ENCODE measurements around the gene DHRS2.

Gene DHRS2

GRCh38 chr14:23620177-23620702 lies 15.9 kb upstream of the DHRS2 start:
- DNase-seq (ENCODE audit: low read depth) = no peak
- TF ChIP-seq CTCF (IDR thresholded peaks at IDR 0.05; ENCODE audit: insufficient read depth, low read depth, low read length, missing control alignments) = no peak

GRCh38 chr14:23621204-23621931 lies 14.8 kb upstream of the DHRS2 start:
- TF ChIP-seq CTCF (IDR thresholded peaks at IDR 0.05; ENCODE audit: insufficient read depth, low read depth, low read length, missing control alignments) = no peak
- no peak overlapping the region for H3K4me3 ChIP-seq (ENCODE audit: low read depth, low read length)
- DNase-seq (ENCODE audit: low read depth) = no peak

More at GRCh38 chr14:23620177-23620702, 15.9 kb upstream of the DHRS2 start:
- H3K4me3 ChIP-seq (ENCODE audit: low read depth, low read length) = no peak overlapping the region

GRCh38 chr14:23621932-23622730 lies 14.0 kb upstream of the DHRS2 start:
- no peak for DNase-seq (ENCODE audit: low read depth)
- no peak overlapping the region for H3K4me3 ChIP-seq (ENCODE audit: low read depth, low read length)
- no peak for TF ChIP-seq CTCF (IDR thresholded peaks at IDR 0.05; ENCODE audit: insufficient read depth, low read depth, low read length, missing control alignments)

GRCh38 chr14:23622990-23623389 lies 13.2 kb upstream of the DHRS2 start:
- no peak for TF ChIP-seq CTCF (IDR thresholded peaks at IDR 0.05; ENCODE audit: insufficient read depth, low read depth, low read length, missing control alignments)
- no peak overlapping the region for H3K4me3 ChIP-seq (ENCODE audit: low read depth, low read length)

GRCh38 chr14:23623962-23624361 lies 12.2 kb upstream of the DHRS2 start:
- no peak for DNase-seq (ENCODE audit: low read depth)
- no peak for TF ChIP-seq CTCF (IDR thresholded peaks at IDR 0.05; ENCODE audit: insufficient read depth, low read depth, low read length, missing control alignments)
- no peak overlapping the region for H3K4me3 ChIP-seq (ENCODE audit: low read depth, low read length)

More at GRCh38 chr14:23622990-23623389, 13.2 kb upstream of the DHRS2 start:
- no peak for DNase-seq (ENCODE audit: low read depth)

GRCh38 chr14:23624830-23625404 lies 11.2 kb upstream of the DHRS2 start:
- no peak for DNase-seq (ENCODE audit: low read depth)
- TF ChIP-seq CTCF (IDR thresholded peaks at IDR 0.05; ENCODE audit: insufficient read depth, low read depth, low read length, missing control alignments) = no peak
- H3K4me3 ChIP-seq (ENCODE audit: low read depth, low read length) = no peak overlapping the region

Measured in GM12865 (cell line).